Measurements from ENCODE around the gene HBG2.

The HBG2 gene

GRCh38 chr11:5229796-5230195, 24.8 kb downstream of the HBG2 start:
- DNase-seq (ENCODE audit: low spot score): no peak

GRCh38 chr11:5229356-5229755, 25.2 kb downstream of the HBG2 start:
- DNase-seq (ENCODE audit: low spot score): no peak

- no peak for DNase-seq (ENCODE audit: low spot score)
Measured at GRCh38 chr11:5228124-5228523, 26.5 kb downstream of the HBG2 start.

- DNase-seq (ENCODE audit: low spot score): no peak
Measured at GRCh38 chr11:5227681-5228080, 26.9 kb downstream of the HBG2 start.

GRCh38 chr11:5226732-5227310, 27.8 kb downstream of the HBG2 start, which contains the start of gene HBB:
Gene HBB, minus strand, starts transcription at chr11:5227071. Its CDS starts 50 bp downstream, at chr11:5227021.
- no peak for DNase-seq (ENCODE audit: low spot score)

GRCh38 chr11:5225480-5225871, 29.1 kb downstream of the HBG2 start:
- no peak for DNase-seq (ENCODE audit: low spot score)

- no peak for DNase-seq (ENCODE audit: low spot score)
Measured at GRCh38 chr11:5224538-5225479, 29.8 kb downstream of the HBG2 start.

GRCh38 chr11:5223686-5224085, 30.9 kb downstream of the HBG2 start:
- no peak for DNase-seq (ENCODE audit: low spot score)

- DNase-seq (ENCODE audit: low spot score): no peak
Measured at GRCh38 chr11:5223146-5223545, 31.4 kb downstream of the HBG2 start.

GRCh38 chr11:5210376-5210885, 44.1 kb downstream of the HBG2 start:
- DNase-seq (ENCODE audit: low spot score): no peak

- no peak for DNase-seq (ENCODE audit: low spot score)
Measured at GRCh38 chr11:5204787-5205186, 49.8 kb downstream of the HBG2 start.

GRCh38 chr11:5203366-5203765, 51.2 kb downstream of the HBG2 start:
- DNase-seq (ENCODE audit: low spot score): no peak

All from left forelimb (tissue), 1 donor.